NCI-H1930 (cell line): ENCODE data around the gene GCNT4.

Source experiments
- DNase-seq, 2 experiments: peaks; one replicate each; lab custom pipeline; 2025; lab: John Stamatoyannopoulos, UW

GCNT4 gene

GRCh38 chr5:75051217-75051751 lies 1.1 kb downstream of the GCNT4 start:
- DNase-seq = no peak

DNA sequence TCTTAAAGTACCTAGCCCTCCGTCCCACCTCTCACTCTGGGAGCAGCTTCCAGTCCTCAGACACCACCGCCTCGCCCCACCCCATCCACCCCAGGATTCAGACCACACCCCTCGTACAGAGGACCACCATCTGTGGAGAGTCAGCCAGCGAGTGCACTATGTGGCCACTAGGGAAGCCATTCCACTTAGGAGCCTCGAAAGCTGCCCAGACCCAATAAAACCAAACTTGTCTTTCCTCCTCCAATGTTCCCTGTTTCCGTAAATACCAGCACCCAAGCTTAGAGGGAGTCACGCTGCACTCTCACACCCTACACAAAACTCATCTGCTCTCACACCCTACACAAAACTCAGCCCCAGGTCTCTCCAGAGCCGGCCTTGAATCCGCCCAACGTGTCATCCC lies 1.9 kb downstream of the GCNT4 start:
- DNase-seq = no peak

DNA sequence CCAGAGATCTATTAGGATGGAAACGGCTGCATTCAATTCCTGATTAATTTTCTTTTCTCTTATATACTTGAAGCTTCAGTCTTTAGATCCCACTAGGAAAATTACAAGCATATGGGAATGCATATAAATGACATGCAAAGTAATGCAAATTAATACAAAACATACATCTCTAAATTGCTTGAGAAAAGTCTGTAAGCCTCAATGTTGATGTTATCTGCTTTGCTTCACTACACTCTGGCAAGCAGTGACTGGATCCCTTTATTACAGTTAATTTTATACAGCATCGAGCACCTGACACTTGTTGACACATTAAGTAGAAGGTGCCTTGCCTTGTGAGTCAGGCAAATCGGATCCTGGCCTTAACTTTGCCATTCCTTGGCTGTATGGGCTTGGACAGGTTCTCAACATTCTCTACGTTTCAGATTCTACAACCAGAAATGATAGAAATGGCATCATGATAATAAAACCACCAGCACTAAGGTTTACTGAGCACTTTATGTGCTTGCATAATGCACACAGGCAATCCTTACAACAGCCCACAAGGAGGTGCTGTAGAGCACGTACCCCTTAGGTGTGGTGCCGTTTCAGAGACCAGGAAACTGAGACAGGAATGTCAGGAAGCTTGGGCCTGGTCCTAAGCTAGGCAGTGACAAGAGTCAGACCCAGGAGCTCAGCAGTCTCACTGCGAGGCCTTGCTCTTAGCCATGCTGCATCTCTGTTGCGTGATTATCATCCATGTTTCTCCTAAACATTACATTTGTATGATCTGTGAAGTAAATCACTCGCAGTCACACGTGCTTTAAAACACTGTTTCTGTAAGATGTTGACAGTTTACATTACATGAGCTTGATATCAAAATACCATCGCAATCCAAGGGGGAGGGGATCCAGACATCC lies 2.7 kb downstream of the GCNT4 start:
- peak; percentile 1 to 8 for DNase-seq

DNA sequence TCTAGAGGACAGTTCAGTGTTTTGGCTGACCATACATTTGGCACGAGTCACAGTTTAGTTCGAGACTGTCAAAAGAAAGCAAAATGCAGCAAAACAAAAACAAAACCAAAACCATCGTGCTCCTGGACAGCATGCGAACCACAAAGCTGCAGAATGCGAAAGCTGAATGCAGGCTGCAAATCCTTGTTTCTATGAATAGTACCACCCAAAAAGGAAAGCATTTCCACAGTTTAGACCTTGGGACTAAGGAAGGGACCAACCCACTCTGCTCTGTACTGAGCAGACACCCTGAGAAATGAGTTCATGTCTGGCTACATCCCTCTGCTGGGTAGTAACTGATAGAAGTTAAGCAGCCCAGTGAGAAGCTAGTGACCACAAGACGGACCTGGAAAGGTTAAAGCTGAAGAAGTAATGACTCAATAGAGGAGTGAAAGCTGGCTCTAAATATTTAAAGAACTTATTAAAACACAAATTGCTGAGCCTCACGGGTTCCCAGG lies 3.9 kb downstream of the GCNT4 start:
- no peak for DNase-seq

- DNase-seq = no peak
Measured at GRCh38 chr5:75047356-75047755, 5.0 kb downstream of the GCNT4 start.

DNA sequence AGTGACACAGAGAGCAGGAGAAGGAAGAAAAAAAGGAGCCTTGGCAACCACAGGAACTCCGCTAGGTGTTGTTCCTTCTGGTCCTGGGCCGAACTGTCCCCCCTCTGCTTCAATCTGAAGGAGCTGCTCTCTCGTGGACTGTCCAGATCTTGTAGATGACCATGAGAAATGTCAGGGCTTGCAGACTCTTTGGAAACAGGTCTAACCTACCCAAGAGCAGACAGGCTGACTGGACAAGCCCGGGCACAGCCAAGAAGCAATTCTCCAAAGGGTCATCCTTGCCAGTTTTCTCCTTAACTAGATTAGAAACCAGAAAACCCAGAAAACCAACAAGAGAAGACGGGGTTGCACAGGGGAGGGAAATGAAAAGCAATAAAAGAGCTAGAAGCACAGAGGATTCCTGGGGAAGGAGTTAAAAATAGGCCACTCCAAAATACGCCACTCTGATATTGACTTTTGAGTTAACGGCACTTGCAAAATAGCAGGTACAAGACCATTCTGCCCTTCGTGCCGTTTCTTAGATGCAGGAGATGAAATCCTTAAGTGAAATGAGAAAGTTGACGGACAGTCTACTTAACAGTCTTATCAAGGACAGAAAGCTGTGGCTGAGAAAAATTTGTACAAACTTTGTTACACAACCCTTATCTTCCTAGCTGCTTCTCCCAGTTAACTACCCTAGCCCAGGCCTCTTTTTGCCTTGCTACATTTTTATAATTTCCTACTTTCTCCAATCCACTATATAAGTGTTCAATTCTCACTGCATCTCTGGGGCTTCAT lies 5.8 kb downstream of the GCNT4 start:
- no peak for DNase-seq

- DNase-seq = no peak
Measured at GRCh38 chr5:75045071-75045470, 7.3 kb downstream of the GCNT4 start.

- no peak for DNase-seq
Measured at GRCh38 chr5:75044406-75044805, 8.0 kb downstream of the GCNT4 start.

DNA sequence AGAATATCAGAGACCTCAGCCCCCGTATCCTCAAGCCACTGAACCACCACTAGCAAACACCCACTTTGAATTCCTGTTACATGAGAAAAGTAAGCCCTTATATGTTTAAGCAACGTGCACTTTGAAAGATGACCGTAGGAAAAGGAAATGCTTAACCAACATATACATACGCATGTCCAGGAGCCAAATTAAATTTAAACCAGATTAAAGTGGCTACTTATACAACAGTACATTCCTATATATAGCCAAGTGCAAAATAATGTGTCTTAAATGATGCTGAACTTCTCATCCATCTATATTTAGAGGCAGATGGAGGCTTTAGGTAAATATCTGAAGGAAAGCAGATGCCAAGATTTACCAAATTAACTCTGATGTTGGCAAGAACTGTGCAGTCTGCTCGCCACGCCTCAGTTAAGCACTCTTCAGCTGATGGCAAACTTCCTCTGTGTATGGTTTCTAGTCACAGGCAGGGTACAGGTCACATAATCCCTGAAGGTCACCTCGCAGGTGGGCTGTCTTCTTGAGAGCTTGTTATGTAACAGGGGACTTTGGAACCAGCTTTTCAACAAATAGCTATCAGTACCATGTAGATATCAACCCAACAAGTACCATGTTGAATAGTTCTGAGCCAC lies 8.6 kb downstream of the GCNT4 start:
- DNase-seq = no peak

GRCh38 chr5:75042522-75042921 lies 9.8 kb downstream of the GCNT4 start:
- DNase-seq = no peak

GRCh38 chr5:75040973-75041372 lies 11.4 kb downstream of the GCNT4 start:
- no peak for DNase-seq

GRCh38 chr5:75037106-75037505 lies 15.3 kb downstream of the GCNT4 start:
- no peak for DNase-seq

- no peak for DNase-seq
Measured at GRCh38 chr5:75034137-75034739, 18.1 kb downstream of the GCNT4 start.

DNA sequence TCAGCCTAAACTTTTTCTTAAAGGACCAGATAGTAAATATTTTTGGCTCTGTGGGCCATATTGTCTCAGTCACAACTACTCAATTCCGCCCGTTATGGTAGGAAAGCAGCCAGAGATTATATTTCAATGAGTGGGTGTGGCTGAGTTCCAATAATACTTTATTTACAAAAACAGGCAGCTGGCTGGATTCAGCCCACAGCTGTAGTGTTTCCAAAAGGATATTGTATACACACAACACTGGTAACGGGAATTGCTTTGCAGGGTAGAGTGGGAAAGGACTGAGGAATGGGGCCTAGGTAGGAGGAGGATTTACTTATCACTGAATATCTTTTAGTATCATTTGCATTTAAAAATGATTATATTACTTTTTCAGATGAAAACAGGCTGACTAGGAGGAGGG lies 21.0 kb downstream of the GCNT4 start:
- no peak for DNase-seq

GRCh38 chr5:75028090-75028489 lies 24.3 kb downstream of the GCNT4 start:
- no peak for DNase-seq

DNA sequence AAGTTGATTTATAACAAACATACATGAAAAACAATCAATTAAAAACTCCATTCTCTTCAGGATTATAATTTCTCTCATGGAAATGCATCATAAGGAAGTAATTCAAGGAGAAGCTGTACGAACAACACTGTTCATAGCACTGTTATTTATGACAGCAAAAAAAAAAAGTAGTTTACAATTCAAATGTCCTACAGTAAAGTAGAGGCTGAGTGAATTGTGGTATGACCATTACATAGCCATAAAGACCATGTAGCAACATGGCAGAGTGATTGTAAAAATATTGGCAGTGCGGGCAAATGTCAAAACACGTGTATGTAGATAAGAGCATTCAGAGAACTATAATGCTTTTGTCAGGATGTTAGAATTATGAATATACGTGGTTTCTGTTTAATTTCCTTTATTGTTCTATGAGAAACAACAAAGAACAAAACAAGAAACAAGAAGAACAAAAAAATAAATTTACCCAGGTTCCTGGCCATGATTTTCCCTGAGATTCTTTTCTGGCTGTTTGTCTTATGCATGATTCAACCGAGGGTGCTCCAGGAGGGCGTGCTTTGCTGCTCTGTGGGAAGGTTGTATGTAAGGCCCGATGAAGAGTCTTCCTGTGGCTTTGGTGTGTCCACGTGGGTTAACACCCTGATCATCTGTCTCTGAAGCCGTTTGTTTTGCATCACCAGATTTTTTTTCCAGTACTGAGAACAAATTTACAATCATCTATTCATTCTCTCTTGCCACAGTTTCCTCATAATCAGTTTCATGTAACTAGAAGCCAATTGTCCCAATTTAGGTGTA lies 28.8 kb downstream of the GCNT4 start:
- DNase-seq = no peak

GRCh38 chr5:75021800-75022199 lies 30.6 kb downstream of the GCNT4 start:
- DNase-seq = no peak

GRCh38 chr5:75021219-75021618 lies 31.1 kb downstream of the GCNT4 start:
- DNase-seq = peak in 1 of 2 experiments; percentile 16

GRCh38 chr5:75020016-75020656 lies 32.2 kb downstream of the GCNT4 start:
- DNase-seq = no peak

GRCh38 chr5:75018805-75019587 lies 33.4 kb downstream of the GCNT4 start:
- no peak for DNase-seq
